GM12801 (cell line): ENCODE data around the gene ZFPL1.

Source experiments
- TF ChIP-seq, protein P1 (sequence below): IDR thresholded peaks from one replicate; pipeline ENCODE4 v1.5.1; 2011; ENCODE audit warnings: control low read depth; ENCODE audit not compliant: insufficient read length; ENCODE audit errors: extremely low read depth

Gene ZFPL1

DNA sequence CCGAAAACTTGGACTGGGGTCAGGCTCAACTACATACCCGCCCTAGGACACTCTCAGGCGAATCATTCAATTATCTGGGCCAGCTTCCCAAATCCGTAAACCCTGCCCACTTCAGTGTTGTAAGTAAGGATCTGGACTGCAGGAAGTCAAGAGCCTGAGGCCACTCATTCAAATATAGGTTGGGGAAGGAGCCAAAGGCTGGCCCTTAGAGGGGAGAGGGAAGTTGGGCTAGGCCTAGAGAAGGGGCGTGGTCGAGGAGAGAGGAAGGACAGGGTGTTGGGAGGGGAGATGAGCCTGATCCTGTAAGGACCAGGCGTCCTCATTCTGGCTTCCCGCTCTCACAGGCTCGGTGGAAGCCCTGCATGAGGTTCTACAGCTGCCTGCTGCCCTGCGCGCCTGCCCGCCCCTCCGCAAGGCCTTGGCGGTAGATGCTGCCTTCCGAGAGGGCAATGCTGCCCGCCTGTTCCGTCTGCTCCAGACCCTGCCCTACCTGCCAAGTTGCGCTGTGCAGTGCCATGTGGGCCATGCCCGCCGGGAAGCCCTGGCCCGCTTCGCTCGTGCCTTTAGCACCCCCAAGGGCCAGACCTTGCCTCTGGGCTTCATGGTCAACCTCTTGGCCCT lies 40.0 kb upstream of the ZFPL1 start:
- TF ChIP-seq, protein P1, sequence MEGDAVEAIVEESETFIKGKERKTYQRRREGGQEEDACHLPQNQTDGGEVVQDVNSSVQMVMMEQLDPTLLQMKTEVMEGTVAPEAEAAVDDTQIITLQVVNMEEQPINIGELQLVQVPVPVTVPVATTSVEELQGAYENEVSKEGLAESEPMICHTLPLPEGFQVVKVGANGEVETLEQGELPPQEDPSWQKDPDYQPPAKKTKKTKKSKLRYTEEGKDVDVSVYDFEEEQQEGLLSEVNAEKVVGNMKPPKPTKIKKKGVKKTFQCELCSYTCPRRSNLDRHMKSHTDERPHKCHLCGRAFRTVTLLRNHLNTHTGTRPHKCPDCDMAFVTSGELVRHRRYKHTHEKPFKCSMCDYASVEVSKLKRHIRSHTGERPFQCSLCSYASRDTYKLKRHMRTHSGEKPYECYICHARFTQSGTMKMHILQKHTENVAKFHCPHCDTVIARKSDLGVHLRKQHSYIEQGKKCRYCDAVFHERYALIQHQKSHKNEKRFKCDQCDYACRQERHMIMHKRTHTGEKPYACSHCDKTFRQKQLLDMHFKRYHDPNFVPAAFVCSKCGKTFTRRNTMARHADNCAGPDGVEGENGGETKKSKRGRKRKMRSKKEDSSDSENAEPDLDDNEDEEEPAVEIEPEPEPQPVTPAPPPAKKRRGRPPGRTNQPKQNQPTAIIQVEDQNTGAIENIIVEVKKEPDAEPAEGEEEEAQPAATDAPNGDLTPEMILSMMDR, result no peak

DNA sequence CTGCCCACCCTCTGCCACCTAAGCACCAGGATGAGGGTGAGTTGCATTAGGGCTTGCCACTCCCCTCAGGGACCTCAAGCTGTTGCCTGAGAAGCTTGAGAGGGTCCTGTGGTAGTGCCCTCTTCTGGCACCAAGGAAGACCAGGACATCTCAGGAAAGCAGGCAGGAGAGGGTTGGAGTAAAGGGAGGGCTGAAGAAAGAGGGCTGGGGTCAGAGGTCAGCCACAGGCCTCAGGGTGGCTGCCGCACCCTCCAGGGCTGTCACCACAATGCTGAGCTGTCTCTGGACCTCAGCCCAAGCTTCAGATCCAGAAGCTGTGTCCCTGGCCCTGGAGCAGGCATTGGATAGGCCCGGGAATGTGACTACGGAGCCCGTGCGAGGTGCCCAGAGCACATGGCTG lies 39.0 kb upstream of the ZFPL1 start:
- TF ChIP-seq, protein P1, result no peak

DNA sequence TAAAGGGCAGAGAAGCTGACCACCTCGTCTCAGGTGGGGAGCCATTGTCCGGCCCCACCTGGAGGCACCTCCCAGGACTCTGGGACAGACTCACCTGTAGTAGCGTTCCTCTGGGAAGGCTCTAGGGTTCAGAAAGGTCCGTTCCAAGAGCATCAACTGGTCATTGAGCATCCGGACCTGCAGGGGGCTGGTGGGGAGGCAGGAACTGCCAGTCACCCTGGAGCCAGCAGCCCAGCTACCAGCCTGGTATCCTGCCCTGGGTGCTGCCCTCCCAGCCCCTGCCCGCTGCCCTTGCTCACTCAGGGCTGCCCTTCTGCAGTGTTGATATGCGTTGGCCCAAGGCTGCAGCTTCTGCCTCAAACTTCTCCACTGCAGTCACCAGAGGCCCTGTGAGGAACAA lies 38.3 kb upstream of the ZFPL1 start:
- TF ChIP-seq, protein P1, result no peak

DNA sequence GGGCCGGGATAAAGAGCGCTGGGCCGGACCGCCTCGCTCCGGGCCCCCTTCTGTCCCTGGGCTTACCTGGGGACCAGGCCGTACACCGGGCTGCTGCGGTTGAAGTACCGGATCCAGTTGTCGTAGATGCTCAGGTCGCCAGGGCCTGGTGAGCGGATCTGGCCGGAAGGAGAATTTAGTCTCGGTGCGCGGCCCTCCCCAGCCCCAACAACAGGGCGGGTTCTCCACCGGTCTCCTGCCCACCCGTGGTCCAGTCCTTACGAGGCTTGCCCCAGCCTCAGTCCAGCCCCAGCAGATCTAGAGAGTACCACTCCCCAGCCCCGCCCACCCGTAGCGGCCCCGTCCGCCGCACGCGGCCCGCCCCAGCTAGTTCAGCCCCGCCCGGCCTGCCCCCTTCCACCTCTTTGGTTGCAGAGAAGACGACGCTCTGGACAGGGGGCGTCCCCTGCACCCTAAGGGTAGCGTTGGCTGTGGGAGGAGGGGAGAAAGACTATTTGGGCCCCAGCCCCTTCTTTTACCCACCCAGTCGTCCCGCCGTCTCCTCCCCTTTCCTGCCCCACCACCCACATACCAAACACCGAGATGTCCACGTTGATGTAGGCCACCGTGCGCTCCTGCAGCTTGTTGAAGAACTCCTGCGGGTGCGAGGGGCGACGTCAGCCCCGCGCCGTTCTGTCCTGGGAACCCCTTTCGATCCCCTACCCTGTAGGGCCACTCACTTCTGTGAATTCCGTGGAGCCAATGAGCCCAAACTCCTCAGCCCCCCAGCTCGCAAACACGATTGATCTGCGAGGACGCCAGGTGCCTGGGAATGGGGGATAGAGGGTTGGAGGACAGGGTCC lies 36.2 kb upstream of the ZFPL1 start:
- TF ChIP-seq, protein P1, result no peak

DNA sequence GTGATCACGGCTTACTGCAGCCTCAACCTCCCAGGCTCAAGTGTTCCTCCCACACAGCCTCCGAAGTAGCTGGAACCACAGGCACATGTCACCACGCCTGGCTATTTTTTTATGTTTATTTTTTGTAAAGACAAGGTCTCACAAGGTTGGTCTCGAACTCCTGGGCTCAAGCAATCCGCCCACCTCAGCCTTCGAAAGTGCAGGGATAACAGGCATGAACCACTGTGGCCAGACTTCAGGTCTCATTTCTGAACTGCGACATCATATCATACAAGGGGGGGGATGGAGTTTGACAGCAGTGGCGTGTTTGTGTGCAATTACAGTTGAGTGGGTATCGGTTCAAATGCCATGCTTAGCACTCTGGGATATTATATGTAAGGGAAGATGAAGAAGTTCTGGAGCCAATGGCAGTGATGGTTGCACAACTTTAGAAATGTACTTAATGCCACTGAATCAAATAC lies 32.6 kb upstream of the ZFPL1 start:
- TF ChIP-seq, protein P1, result no peak

DNA sequence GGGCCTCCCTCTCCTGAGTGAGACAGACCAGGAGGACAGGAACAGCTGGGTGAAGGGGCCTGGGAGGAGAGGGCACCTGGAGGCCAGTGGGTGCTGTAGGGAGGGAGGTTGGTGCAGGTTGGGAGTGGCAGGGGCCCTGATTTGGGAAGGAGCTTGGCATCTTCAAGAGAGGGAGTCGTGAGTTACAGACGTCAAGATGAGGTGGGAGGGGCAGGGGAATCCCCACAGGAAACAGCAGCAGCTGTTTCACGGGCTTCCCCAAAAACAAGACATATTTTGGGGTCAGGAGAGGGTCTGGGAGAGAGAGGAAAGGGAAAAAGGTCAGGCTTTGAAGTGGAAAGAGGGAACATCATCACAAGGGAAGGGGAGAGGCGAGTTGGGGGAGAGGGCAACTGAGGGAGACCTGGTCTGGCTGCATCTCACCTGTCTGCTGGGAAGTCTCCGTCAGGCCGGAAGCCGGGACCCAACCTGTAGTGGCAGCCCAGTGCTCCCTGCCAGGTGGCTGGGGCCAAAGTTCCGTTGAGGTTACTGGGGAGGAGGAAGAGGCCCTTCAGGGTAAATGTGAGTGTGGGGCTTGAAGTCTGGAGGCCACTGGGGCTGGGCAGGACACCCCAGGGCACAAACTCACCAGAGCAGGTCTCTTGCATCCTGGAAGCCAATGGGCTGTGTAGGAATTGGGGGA lies 30.1 kb upstream of the ZFPL1 start:
- TF ChIP-seq, protein P1, result no peak

DNA sequence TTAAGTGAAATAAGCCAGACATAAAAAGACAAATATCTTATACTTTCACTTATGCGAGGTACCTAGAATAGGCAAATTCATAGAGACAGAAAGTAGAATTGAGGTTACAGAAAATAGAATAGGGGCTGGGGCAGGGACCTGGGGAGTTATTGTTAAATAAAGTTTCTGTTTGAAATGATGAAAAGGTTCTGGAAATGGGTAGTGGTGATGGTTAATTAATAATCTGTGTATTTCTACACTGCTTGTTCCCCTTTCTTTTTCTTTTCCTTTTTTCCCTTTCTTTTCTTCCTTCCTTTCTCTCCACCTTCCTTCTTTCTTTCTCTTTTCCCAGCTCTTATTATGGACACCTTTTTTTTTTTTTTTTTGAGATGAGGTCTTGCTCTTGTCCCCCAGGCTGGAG lies 28.5 kb upstream of the ZFPL1 start:
- TF ChIP-seq, protein P1, result no peak
